Mesenchymal stem cell (in vitro differentiated cells and primary cell): ENCODE measurements around the gene TEAD2.
A peak's percentile ranks its signal among the peaks of the same experiment; 100 is the strongest.
"Not testable (repeated sequence)": the region's sequence is repeated elsewhere in the genome, so short reads cannot be mapped to it uniquely, and the experiment has no call there.

Experiments
- DNase-seq: peaks from one replicate; pipeline ENCODE4 v3.0.0-alpha.2; 2013
- H2AFZ ChIP-seq: one replicate; pipeline ENCODE4 v1.6.1; 2013; ENCODE audit warnings: low read depth, mild to moderate bottlenecking, control low read depth, inconsistent platforms, low read length, moderate library complexity
- H2AK5ac ChIP-seq: 2 replicates; pipeline ENCODE4 v1.6.1; 2013; ENCODE audit warnings: low read length, moderate library complexity, mild to moderate bottlenecking, inconsistent platforms; ENCODE audit not compliant: severe bottlenecking
- H2BK120ac ChIP-seq: one replicate; pipeline ENCODE4 v1.6.1; 2013; ENCODE audit warnings: low read depth, mild to moderate bottlenecking, inconsistent platforms, low read length, moderate library complexity
- H2BK12ac ChIP-seq, 2 experiments: one replicate each; pipeline ENCODE4 v1.6.1; 2013; ENCODE audit warnings: inconsistent platforms in 2 of 2, low read length in 2 of 2, mild to moderate bottlenecking in 2 of 2, moderate library complexity in 2 of 2, control low read depth in 1 of 2
- H2BK15ac ChIP-seq: one replicate; pipeline ENCODE4 v1.6.1; 2013; ENCODE audit warnings: mild to moderate bottlenecking, low read depth, inconsistent platforms; ENCODE audit not compliant: poor library complexity, severe bottlenecking
- H2BK5ac ChIP-seq: 2 replicates; pipeline ENCODE4 v1.6.1; 2013; ENCODE audit warnings: low read depth, mild to moderate bottlenecking, low read length, control low read depth, inconsistent platforms; ENCODE audit not compliant: poor library complexity, severe bottlenecking
- H3K14ac ChIP-seq, 2 experiments: one replicate each; pipeline ENCODE4 v1.6.1; 2013; ENCODE audit warnings: inconsistent platforms in 2 of 2, low read length in 2 of 2, control low read depth in 1 of 2, mild to moderate bottlenecking in 1 of 2, moderate library complexity in 1 of 2
- H3K18ac ChIP-seq, 2 experiments: one replicate each; pipeline ENCODE4 v1.6.1; 2013; ENCODE audit warnings: inconsistent platforms in 2 of 2, low read length in 2 of 2, control low read depth in 1 of 2, low read depth in 1 of 2, mild to moderate bottlenecking in 1 of 2
- H3K23ac ChIP-seq, 2 experiments: one replicate each; pipeline ENCODE4 v1.6.1; 2013; ENCODE audit warnings: inconsistent platforms in 2 of 2, low read length in 2 of 2, mild to moderate bottlenecking in 2 of 2, moderate library complexity in 2 of 2, control low read depth in 1 of 2
- H3K27ac ChIP-seq: 2 replicates; pipeline ENCODE4 v1.5.1; 2013; ENCODE audit warnings: mild to moderate bottlenecking, moderate library complexity, low read length, control low read depth, inconsistent platforms; ENCODE audit not compliant: poor library complexity, severe bottlenecking
- H3K27me3 ChIP-seq, 2 experiments: 2 replicates each; pipeline versions ENCODE4 v1.6.1 to v1.7.0; 2013; ENCODE audit warnings: low read length in 2 of 2, mild to moderate bottlenecking in 2 of 2, moderate library complexity in 2 of 2, control low read depth in 1 of 2, inconsistent platforms in 1 of 2; ENCODE audit not compliant: control insufficient read depth in 1 of 2, insufficient read depth in 1 of 2
- H3K36me3 ChIP-seq, 2 experiments: 2 replicates each; pipeline versions ENCODE4 v1.6.1 to v1.7.0; 2013; ENCODE audit warnings: low read length in 2 of 2, control low read depth in 1 of 2, inconsistent platforms in 1 of 2, low read depth in 1 of 2, mild to moderate bottlenecking in 1 of 2; ENCODE audit not compliant: insufficient read depth in 2 of 2, control insufficient read depth in 1 of 2
- H3K4ac ChIP-seq, 2 experiments: one replicate each; pipeline ENCODE4 v1.6.1; 2013; ENCODE audit warnings: inconsistent platforms in 2 of 2, low read length in 2 of 2, mild to moderate bottlenecking in 2 of 2, moderate library complexity in 2 of 2, control low read depth in 1 of 2, low read depth in 1 of 2
- H3K4me1 ChIP-seq: 2 replicates; pipeline ENCODE4 v1.6.1; 2013; ENCODE audit warnings: low read depth, low read length, control low read depth; ENCODE audit not compliant: control insufficient read depth, insufficient read depth
- H3K4me2 ChIP-seq: 2 replicates; pipeline ENCODE4 v1.6.1; 2013; ENCODE audit warnings: low read length, mild to moderate bottlenecking, inconsistent platforms; ENCODE audit not compliant: poor library complexity, severe bottlenecking
- H3K4me3 ChIP-seq, 2 experiments: 2 replicates each; pipeline versions ENCODE4 v1.5.1 to v1.7.0; 2013; ENCODE audit warnings: low read length in 2 of 2, mild to moderate bottlenecking in 2 of 2, control low read depth in 1 of 2, low read depth in 1 of 2; ENCODE audit not compliant: insufficient read depth in 1 of 2
- H3K79me1 ChIP-seq: replicated peaks from 2 replicates; pipeline ENCODE4 v1.6.1; 2013; ENCODE audit warnings: mild to moderate bottlenecking, control low read depth, low read length, inconsistent platforms; ENCODE audit not compliant: poor library complexity, severe bottlenecking
- H3K9ac ChIP-seq: 2 replicates; pipeline ENCODE4 v1.7.0; 2013; ENCODE audit warnings: mild to moderate bottlenecking, low read length, moderate library complexity
- H3K9me3 ChIP-seq: 2 replicates; pipeline ENCODE4 v1.7.0; 2013; ENCODE audit warnings: mild to moderate bottlenecking, low read length; ENCODE audit not compliant: control insufficient read depth
- H4K8ac ChIP-seq: one replicate; pipeline ENCODE4 v1.6.1; 2013; ENCODE audit warnings: inconsistent platforms, mild to moderate bottlenecking, low read length, moderate library complexity
- H4K91ac ChIP-seq: one replicate; pipeline ENCODE4 v1.6.1; 2013; ENCODE audit warnings: mild to moderate bottlenecking, low read length, inconsistent platforms
- WGBS: methylation state at CpG from one replicate; pipeline ENCODE4 v1.1.7; 2013; ENCODE audit warnings: mixed read lengths; 5-methylcytosine and 5-hydroxymethylcytosine counted together

The TEAD2 gene

DNA sequence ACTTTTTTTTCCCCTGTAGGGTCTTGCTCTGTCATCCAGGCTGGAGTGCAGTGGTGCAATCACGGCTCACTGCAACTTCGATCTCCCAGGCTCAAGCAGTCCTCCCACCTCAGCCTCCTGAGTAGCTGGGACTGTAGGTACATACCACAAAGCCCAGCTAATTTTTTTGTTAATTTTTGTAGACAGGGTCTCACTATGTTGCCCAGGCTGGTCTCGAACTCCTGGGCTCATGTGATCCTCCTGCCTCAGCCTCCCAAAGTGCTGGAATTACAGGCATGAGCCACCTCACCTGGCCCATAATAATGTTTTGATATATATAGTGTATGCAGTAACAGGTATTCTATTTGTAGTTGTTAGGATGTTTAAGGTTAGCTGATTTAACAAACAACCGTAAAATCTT lies 31.0 kb downstream of the TEAD2 start:
- not testable (repeated sequence) for H2AK5ac ChIP-seq, H2BK12ac ChIP-seq, H3K4me2 ChIP-seq, H2BK15ac ChIP-seq, H4K8ac ChIP-seq, H3K79me1 ChIP-seq, H2AFZ ChIP-seq, H3K14ac ChIP-seq, DNase-seq, H3K27me3 ChIP-seq, H3K18ac ChIP-seq, H3K27ac ChIP-seq, H2BK120ac ChIP-seq, H4K91ac ChIP-seq, H3K4me3 ChIP-seq, H3K4ac ChIP-seq, H3K9ac ChIP-seq, H2BK5ac ChIP-seq, H3K9me3 ChIP-seq, H3K23ac ChIP-seq
- Histone ChIP-seq H3K36me3 (peaks cover 0 to 16% of the 10 kb centered on the region in 2 experiments), H3K4me1 (peaks cover 12% of the 10 kb centered on the region)
- 92% methylated on average over 3 of the region's 4 CpGs for WGBS

DNA sequence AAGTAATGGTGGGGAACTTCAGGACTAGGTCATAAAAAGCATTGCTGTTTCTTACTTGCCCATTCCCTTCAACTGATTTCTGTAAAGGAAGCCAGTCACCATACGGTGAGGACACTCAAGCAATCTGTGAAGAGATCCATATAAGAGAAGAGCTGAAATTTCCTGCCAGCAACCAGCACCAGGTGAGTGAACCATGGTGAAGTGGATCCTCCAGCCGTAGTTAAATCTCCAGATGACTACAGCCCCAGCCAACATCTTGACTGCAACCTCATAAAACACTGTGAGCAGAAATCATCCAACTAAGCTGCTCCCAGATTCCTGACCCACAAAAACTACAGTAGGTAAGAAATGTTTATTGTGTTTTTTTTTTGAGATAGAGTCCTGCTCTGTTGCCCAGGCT lies 33.5 kb downstream of the TEAD2 start:
- no peak overlapping the region for H3K4ac ChIP-seq
- H2BK15ac ChIP-seq = no peak overlapping the region
- H3K14ac ChIP-seq = no peak overlapping the region
- H2BK120ac ChIP-seq = no peak overlapping the region
- 94% methylated on average over 2 of the region's 2 CpGs for WGBS
- H3K36me3 ChIP-seq = peaks cover 0 to 14% of the 10 kb centered on the region in 2 experiments
- no peak overlapping the region for H2BK12ac ChIP-seq
- no peak overlapping the region for H4K91ac ChIP-seq
- H2AFZ ChIP-seq = no peak overlapping the region
- H3K4me3 ChIP-seq = no peak overlapping the region
- H3K27me3 ChIP-seq = no peaks in the 10 kb centered on the region
- peaks cover 7% of the 10 kb centered on the region for H3K79me1 ChIP-seq
- no peak overlapping the region for H3K23ac ChIP-seq
- no peak overlapping the region for H2BK5ac ChIP-seq
- H3K9ac ChIP-seq = no peak overlapping the region
- H3K9me3 ChIP-seq = peaks cover 1% of the 10 kb centered on the region
- H4K8ac ChIP-seq = no peak overlapping the region
- no peak overlapping the region for H3K4me2 ChIP-seq
- no peak overlapping the region for H3K27ac ChIP-seq
- peaks cover 9% of the 10 kb centered on the region for H3K4me1 ChIP-seq
- no peak overlapping the region for H3K18ac ChIP-seq
- no peak overlapping the region for H2AK5ac ChIP-seq
- no peak for DNase-seq

DNA sequence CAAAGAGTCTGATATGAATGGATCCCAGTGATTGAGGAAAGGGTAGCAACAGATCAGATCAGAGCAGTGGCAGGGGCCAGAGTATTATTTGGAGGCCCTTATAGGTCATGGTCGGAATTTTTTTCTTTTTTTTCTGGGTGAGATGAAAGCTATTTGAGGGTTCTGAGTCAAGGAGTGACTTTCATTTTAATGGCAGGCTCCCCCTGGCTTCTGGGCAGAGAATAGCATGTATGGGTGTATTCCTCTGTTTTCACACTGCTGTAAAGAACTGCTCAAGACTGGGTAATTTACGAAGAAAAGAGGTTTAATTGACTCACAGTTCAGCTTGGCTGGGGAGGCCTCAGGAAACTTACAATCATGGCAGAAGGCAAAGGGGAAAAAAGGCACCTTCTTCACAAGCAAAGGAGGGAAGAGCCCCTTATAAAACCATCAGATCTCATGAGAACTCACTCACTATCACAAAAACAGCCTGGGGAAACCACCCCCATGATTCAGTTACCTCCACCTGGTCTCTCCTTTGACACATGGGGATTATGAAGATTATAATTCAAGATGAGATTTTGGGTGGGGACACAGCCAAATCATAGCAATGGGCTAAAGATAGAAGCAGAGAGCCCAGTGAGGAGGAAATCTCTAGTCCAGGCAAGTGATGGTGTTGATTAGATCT lies 34.2 kb downstream of the TEAD2 start:
- Histone ChIP-seq H3K4me2 (no peak overlapping the region), H4K8ac (no peak overlapping the region), H3K18ac (no peak overlapping the region), H3K9me3 (peaks cover 8% of the 10 kb centered on the region), H2BK5ac (no peak overlapping the region), H3K4ac (no peak overlapping the region), H3K14ac (no peak overlapping the region), H3K4me3 (no peak overlapping the region), H2AK5ac (no peak overlapping the region), H3K79me1 (peaks cover 8% of the 10 kb centered on the region), H4K91ac (no peak overlapping the region), H3K27ac (no peak overlapping the region), H3K27me3 (no peaks in the 10 kb centered on the region), H2BK12ac (no peak overlapping the region), H3K9ac (no peak overlapping the region), H2BK15ac (no peak overlapping the region), H3K36me3 (peaks cover 0 to 14% of the 10 kb centered on the region in 2 experiments), H3K23ac (no peak overlapping the region), H2AFZ (no peak overlapping the region), H3K4me1 (peaks cover 4% of the 10 kb centered on the region), H2BK120ac (no peak overlapping the region)
- WGBS = 76% methylated on average over 2 of the region's 2 CpGs
- DNase-seq = peak; percentile 32

DNA sequence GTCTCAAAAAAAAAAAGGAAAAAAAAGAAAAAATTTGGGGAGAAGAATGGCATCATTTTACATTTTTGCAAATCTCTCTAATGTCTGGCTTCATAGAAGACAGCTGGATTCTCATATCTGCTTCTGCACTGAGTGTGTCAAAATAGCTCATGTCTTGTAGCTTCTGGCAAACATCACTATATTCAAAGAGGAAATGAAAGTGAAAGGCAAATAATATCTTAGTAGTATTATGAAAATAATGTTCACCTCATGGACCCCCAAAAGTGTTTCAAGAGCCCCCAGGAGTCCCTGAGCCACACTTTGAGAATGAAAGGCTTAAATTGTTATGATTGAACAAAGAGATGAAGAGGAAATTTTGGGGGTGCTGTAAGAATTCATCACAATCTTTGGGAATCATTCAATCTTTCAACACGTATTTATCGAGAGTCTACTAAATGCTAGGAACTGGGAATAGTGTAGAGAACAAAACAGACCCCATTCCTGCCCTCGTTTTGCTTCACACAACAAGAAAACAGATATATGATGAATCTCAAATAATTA lies 36.0 kb downstream of the TEAD2 start:
- Histone ChIP-seq H3K4me2 (no peak overlapping the region), H3K23ac (no peak overlapping the region), H3K36me3 (peaks cover 0 to 23% of the 10 kb centered on the region in 2 experiments), H3K4ac (no peak overlapping the region), H2BK15ac (no peak overlapping the region), H2BK12ac (no peak overlapping the region), H2AFZ (no peak overlapping the region), H3K9me3 (peaks cover 12% of the 10 kb centered on the region), H3K79me1 (peaks cover 8% of the 10 kb centered on the region), H3K14ac (no peak overlapping the region), H3K4me3 (no peak overlapping the region), H3K27me3 (no peaks in the 10 kb centered on the region), H3K9ac (no peak overlapping the region), H3K18ac (no peak overlapping the region), H2BK120ac (no peak overlapping the region), H2BK5ac (no peak overlapping the region), H4K91ac (no peak overlapping the region), H3K27ac (no peak overlapping the region), H3K4me1 (peaks cover 1% of the 10 kb centered on the region), H4K8ac (no peak overlapping the region), H2AK5ac (no peak overlapping the region)
- WGBS = 100% methylated on average over 1 of the region's 3 CpGs
- no peak for DNase-seq
